GM19238 (cell line): ENCODE data around the gene HS6ST1.

Source experiments
- DNase-seq: peaks from one replicate; pipeline ENCODE4 v3.0.0; 2011; ENCODE audit warnings: low spot score; ENCODE audit not compliant: insufficient read length

Gene HS6ST1

DNA sequence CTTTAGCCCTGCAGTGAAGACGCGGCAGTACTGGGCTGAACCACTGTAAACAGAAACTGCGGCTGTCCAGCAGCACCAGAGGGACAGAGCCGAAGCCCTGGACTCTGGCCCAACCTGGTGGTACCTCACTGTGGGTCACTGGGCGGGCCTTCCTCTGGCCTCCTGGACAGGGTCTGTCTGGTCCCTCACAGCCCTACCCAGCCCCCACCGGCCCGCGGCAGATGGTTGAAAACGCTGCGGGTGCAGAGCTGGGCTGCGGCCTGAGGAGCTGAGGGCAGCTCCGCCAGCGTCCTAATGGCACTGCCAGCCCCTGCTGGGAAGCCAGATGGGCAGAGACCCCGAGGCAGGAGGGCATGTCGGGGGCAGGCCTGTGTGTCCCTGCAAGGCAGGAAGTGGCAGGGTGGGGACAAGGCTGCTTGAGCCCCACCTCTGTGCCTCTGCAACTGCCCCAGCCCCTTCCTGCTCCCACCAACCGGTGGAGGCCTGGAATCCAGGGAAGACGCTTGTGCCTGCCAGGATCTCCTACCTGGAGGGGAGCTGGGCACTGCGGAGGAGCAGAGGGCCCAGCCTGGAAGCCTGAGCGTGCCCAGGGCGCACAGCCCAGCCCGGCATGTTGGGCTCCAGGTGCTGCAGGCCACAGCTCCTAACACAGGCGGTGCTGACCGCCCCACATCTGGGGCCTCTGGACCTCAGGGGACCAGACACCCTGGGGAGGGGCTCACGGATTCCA, 36.3 kb downstream of the HS6ST1 start:
- DNase-seq: no peak

DNA sequence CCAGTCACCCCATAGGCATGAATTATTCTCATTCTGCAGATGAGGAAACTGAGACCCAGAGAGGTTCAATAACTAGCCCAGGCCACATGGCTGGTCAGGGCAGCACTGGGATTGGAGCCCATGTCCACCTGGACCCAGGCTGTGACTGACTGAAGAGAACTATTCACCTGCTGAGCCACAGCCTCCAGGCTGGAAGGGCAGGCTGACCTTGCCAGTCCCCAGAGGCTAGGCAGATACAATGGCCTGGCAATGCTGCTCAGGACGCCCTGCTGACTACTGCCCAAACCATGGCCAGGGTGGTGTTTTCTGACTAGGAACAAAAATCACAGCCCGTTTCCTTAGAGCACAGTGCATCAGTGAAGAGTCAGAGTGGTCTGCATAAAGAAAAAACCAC, 36.8 kb downstream of the HS6ST1 start:
- DNase-seq: no peak

DNA sequence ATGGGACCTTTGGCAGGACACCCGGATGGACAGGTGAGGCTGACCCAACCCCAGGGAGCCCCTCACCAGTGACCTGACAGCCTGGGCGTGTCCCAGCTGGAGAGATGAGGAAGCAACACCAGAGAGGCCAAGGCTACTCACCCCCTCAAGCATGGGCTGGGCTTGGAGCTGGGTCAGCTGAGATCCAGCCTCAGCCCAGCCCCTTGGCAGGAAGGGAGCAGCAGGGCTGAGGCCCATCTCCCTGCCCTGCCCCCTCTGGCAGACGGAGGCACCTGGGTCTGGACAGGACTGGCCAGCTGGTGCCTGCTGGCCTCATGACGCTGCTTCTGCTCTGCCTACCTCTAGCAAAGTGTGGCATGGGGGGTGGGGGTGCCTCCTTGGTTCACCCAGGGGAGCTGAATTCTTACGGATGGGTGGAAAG, 37.8 kb downstream of the HS6ST1 start:
- DNase-seq: no peak

DNA sequence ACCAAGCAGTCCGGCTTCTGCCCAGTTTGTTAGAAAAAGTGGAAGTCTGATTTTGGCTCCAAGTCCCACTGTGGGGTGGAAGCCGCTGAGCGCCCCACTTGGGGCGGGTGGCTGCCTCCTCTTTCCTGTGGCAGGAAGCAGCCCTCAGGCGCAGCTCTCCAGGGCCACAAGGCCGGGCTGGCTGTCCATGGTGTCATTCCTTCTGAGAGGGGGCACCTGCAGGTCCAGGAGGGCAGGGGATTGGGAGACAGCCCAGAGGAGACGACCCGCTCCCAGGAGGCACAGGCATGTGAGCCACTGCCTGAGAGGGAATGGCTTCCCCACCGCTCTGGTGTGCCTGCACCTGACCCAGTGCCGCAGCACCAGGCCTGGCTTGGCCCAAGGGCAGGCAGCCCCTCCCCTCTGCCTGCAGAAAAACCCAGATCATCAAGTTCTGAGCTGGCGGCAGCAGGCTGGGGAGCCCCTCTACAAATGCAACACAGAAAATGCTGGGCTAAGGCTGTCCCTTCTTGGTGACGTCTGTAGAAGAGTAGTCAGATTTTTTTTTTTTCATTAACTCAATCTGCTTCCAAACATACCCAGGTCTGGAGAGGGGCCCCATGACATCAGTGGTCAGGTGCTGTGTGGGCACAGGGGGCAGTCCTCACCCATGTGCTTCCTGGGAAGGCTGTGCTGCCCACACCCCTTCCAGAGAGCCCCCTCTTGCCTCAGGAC, 38.4 kb downstream of the HS6ST1 start:
- DNase-seq: no peak

DNA sequence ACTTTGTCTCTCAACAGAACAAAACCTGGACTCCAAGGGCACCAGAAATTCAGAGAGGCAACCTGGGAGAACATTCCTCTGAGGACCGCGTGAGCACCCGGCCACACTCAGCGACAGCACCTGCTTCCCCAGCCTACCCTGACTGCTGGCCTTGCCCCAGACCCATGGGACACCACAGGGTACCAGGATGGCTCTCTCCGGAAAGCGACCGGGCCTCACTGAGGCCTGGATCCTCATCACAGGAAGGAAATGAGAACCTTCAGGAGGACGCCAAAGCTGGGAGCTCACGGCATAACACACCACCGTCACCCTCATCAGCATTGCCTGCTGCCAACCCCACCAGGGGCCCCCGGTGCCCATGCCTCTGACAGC, 38.9 kb downstream of the HS6ST1 start:
- DNase-seq: no peak

DNA sequence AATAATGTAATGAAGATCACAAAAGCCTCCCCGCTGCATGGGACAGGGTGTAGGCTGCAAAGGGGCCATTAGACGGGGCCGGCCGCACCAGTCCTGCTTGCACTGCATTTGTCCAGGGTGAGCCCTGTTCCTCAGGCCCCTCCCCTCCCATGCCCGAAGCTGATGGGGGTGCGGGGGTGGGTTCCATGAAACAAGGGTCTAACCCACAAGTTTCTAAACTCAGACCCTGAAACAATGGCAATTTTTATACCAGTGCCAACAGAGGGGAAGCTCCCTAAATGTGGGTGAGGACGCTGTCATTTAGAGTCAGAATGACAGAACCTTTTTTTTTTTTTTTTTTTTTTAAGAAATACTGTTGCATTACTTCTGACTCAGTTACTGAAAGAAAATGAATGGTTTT, 39.7 kb downstream of the HS6ST1 start:
- no peak for DNase-seq

DNA sequence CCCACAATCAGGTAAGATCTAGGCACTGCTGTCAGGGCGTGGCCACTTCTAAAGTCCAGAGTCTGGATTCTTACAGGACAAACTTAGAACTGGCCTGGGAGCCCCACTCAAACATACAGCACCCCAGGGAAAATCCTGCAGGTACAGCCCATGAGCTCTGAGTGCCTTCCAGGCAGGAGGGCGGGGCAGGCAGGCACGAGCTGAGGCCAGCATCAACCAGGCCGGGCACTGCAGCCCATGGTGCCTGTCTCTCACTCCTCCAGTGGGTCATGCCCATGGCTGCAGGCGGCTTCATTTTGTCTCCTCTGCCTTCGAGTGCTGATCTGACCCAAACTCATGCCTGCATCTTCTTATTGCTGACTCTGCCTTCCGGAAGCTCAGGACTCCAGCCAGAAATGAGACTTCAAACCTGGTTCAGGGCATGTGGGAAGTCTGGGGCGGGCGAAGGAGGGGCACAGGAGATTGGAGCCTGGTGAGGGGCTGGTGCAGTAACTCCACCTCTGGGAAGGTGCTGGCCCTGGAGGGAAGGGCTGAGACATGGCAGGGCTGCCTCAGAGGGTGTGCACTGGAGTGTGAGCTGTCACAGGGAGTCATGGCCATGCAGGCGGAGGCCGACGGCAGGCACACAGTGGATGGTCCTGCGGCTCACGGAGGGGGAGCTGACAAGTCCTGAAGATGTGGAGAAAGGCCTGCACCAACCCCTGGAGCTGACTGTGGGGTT, 40.5 kb downstream of the HS6ST1 start:
- DNase-seq: no peak

DNA sequence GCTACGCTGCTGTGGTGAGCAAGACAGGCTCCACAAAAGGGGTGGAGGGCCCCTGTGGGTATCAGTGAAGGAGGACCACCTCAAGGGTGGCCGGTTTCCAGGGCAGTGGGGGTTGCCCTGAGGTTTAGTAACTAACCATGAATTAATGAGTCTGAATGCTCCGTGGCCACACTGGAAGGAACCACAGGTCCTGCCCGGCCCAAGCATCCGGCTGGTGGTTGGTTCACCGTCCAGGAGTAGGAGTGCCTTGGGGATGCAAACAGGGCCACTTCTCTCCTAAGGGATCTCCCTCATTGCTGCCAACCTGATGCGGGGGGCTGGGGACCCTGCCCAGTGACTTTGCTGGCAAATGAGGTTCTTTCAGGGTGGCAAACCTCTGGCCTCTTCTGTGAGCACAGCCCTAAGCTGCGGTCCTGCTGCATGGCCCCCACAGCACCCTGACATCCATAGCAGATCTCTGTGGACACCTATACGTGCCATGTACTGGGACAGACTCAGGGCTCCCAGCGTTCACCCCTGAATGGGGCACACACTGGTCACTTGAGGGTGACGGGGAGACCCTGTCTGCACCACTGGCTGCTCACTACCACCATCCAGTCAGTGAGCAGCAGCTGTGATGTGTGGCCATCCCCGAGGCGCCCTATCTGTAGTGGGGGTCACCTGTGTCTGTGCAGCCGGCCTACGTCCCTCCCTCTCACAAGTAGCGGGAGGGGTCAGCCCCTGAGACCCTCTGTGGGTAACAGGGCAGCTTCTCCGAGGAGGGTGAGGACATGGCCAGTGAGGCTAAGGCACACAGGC, 41.6 kb downstream of the HS6ST1 start:
- DNase-seq: no peak

DNA sequence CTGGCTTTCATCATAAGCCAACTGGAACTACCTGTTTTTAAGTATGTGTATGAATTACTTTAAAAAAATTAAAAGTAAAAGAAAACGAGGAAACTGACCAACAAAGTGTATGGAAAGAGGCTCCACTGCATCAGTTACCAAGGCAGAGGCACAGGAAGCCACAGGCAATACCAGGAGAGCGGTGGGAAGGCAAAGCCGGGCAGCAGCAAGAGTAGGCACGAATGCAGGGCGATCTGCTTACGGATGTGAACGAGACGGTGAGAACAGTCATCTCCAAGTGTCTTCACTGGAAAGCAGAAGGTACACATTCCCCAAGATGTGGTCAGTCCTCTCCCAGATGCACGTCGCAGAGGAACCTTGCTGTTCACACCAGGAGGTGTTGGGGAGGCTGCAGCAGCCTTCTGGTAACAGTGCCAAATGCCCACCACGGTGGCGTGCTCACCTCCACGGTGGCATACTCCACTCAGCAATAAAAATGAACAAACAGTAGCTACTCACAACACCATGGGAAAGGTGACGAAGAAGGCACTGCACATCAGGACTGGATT, 43.1 kb downstream of the HS6ST1 start:
- no peak for DNase-seq

DNA sequence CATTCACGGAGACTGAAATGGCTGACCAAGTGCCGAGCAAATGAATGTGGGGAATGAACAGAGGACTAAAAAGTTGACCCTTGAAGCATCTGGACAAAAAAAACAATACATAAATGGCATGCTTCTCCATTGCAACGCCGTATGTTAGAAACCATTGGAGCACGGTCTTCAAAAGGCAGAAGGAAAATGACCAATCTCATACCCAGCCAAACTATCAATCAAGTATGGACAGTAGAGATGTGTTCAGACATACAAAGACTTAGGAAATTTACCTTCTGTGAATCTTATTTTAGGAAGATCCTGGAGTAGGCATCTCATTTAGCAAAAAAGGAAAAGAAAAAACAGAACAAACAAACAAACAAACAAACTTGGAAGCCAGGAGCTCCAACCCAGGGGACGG, 44.5 kb downstream of the HS6ST1 start:
- no peak for DNase-seq

DNA sequence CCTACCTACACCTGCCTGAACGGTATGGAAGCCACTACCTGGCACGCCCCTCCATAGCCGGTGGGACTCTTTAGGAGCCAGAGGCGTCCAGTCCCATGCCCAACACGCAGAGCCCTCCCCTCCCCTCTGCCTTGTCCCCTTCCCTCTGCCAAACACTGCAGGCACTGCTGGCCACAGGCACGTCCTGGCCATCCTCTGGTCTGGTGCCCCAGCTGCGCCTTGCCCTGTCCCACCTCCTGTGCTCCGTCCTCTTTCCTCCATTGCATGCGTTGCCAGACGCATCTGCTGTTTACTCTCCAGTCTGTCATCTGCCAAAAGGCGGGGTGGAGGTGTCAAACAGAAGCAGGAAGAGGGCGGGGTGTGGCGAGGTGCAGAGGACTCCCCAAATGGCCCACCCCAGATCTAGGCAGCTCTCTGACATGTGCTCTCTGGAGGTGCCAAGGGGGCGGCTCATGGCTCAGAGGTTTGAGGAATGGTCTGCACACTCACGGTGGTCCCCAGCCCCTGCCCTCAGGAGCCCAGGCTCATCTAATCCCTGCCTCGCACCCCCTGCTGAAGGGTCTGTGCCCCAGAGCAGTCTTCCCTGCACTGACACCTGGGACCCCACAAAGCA, 45.1 kb downstream of the HS6ST1 start:
- no peak for DNase-seq

DNA sequence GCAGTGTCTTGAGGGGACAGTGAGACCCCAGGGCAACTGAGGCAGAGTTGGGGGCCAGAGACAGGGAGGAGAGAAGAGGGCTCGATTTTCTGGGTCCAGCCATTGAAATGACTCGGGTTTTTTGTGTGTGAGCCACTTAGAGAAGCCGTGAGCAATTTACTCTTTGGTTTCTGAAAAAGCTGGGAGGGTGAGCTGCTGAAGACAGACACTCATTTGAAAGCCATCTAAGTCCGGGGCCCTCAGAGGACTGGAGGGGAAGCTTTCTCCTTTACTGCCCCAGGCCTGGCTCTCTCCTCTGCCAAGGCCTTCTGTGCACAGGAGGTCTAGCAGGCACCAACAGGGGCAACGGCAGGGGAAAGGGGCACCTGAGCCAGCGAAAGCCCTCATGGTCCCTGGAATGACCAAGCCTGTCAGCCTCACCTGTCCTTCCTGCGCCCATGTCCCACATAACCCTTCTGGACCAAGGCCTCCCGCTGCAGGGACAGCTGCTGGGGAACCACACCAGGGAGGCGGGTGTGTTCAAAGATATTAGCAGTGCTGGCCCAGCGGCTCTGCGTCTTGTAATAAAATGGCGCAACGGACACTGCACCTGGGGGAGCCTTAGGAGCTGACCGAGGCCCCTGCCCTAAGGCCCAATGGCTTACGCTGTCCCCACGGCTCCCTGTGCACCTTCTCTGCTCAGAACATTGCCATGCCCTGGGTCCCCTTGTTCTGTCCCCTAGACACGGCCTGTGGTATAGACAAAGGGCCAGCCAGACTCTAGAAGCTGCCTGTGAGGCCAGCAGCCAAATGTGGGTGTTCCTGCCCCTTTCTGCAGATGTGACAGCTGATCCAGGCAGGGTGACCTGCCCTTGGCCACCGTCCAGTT, 45.8 kb downstream of the HS6ST1 start:
- no peak for DNase-seq

DNA sequence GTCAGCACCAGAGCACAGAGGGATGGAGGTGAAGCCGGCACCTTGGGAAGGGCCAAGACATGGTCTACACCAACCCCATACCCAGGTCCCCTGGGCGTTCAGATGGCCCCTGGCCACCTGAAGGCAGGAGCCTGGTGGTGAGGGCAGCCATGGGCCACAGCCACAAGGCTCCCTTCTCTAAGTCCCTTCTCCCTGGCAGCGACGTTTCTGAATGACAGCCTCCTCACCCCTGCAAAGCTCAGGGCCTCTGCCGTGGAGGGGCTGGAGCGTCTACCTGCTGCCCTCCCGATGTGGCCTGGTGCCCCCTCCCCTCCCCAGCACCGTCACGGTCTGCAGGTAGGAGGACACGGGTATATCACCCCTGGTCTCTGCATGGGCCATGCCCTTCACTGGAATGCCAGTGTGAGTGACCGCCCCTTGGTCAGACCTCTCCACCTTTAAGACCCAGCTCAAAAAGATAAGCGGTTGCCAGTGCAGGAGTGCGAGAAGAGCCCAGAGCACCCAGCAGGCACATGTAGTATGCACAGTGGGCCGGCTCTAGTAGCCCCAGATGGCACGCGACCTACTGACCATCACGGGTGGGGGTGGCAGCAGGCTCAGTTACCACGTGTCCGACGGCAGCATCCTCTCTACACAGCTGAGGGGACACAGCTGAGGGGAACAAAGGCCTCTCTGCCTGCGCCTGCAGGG, 46.6 kb downstream of the HS6ST1 start:
- no peak for DNase-seq

DNA sequence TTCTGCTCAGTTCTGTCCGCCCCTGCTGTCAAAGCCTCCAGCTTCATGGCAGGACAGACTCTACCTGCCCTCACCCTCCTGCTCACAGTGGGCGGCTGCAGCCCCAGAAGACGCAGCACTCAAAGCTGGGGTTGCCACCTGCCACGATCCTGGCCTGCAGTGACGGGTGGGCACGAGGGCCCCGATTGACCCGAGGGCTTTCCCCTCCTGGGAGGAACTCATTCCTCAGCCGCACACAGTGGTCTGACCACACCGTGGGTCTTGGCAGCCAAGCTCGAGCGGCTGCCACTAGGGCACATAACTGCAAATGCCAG, 47.1 kb downstream of the HS6ST1 start:
- DNase-seq: no peak

DNA sequence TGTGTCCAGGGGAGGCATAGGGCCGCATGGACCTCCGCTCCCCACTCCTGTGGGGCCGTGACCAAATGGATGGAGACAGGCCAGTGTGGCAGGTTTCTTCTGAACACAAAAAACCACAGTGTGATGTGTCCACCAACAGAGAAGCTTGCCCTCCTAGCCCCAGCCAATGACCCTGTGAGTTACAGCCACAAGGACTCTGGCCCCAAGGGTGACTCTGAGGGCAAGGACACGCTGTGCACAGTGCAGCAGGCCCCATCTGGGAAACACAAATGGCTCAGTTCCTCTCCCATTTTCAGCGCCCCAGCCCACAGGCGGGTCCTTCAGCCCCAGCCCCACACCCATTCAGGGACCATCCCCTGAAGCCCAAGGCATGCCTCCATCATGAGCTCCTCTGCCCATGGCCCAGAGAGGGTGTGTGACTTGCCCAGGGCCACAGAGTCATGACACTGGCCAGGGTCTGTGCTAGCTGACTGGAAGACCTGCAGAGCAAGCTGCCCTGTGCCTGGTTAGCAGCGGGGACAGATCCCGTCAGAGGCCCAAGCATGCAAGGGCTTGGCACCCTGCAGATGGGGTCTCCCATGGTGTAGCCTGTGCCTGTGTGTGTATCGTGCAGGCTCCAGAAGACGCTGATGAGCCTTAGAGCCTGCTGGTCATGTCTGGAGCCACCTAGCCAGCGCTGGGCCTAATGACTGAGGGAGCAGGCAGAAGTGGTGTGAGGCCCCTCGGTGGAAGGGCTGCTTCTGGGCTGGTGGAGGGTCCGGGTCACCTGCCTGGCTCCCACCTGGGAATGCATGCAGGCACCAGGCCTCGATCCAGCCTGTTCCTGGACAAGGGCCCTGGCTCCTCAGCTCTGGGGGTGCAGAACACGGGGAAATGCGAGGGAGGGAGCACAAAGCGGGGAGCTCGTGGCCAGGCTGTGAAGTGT, 47.7 kb downstream of the HS6ST1 start:
- no peak for DNase-seq

DNA sequence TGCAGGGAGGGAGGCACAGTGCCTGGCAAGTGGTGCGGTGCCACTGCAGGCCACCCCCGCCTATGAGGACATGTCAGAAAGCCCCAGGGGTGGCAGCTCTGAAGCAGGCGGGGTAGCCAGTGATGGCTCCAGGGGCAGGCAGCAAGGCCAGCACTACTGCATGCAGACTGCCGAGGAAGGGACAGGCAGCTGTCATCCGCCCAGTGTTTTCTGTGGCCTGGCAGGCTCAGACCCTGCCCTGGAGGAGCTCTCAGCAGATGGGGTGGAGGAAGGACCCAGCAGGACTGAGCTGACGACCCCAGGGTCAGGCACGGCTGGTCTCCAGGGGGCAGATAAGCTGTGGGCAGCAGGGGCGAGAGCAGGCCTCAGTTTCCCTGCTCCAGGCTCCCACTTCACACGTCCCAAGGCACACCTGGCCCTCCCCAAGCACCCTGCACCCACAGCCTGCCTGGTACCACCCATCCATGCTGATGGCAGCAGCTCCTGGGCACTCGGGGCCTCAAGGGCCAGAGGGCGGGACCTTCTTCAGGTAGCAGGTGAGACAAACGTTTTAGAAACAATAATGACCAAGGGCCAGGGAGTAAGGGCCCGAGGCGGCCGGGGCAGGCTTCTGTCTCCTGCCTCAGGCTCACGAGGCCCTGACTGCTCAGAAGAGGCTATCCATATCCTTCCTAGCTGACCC, 48.5 kb downstream of the HS6ST1 start:
- no peak for DNase-seq

DNA sequence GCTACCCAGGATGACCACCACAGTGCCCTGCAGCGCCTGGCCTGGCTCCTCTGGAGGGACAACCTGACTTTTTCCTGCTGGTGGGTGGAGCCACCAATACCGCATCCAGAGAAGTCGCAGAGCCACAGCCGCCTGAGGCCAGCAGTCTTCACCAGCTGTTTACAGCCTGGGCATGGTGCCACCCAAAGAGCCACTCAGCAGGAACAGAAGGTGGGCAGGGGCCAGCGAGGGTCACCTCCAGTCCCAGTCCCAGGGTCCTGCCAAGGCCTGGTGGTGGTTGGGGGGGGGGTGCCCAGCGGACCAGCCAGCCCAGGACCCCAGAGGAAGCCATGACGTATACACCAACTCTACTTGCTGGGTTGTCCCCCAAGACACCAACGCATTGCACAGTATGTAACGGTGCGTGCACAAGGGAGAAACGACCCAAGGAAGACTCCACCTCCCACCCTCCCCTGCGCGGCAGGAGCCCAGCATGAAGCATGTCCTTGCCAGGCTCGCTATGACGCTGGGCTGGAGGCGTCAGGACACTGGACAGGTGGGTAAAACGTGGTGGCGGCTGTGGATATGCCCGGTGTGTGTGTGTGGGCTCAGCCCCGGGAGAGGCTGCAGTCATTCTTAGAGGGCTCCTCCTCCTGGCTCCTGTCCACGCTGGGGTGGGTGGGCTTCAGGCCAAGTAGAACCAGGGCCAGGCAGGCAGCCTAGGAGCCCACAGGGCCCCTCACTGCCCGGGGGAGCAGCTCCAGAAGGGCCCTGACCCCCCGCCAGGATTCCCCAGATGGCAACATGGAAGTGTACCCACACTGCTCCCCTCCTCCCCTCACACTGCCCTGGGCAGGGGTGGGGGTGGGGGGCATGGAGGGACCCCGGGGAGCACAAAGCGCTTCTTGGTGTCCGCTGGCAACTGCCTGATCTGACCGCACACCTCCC, 49.3 kb downstream of the HS6ST1 start:
- DNase-seq: no peak
